ENCODE results near the gene EMILIN2.

Gene EMILIN2

DNA sequence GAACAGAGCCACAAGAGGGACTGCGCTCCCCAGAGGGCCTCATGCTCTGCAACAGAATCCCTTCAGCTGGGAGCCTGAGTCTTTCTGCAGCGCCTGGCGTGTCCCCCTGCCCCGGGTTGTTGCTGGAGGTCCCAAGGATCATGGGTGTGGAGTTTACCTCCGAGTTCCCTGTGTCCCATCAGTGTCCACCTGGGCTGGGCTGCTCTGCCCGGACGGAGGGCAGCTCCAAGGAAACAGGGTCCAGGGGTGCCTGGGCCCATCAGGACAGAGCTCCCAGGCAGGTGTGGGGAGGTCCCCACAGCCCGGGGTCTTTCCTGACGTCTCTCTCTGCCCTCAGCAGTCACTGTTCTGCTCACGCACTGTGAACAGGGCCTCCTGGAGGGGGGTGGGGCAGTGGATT, 63.5 kb downstream of the EMILIN2 start:
- Histone ChIP-seq H2BK15ac (ENCODE audit: low read depth, poor library complexity, severe bottlenecking) (no peak overlapping the region), H2BK5ac (ENCODE audit: low read depth, low read length, poor library complexity, severe bottlenecking) (no peak overlapping the region), H3K79me1 (replicated peaks; ENCODE audit: low read length, poor library complexity, severe bottlenecking) (peaks cover 8% of the 10 kb centered on the region), H3K9ac (ENCODE audit: low read length) (no peak overlapping the region), H3K36me3 (ENCODE audit: control insufficient read depth in 1 of 2, insufficient read depth in 2 of 2, low read depth in 1 of 2, low read length in 2 of 2) (peaks cover 42 to 61% of the 10 kb centered on the region in 2 experiments), H2AFZ (ENCODE audit: low read depth, low read length) (no peak overlapping the region), H3K23ac (ENCODE audit: low read length in 2 of 2) (no peak overlapping the region), H4K91ac (ENCODE audit: low read length) (no peak overlapping the region), H2BK12ac (ENCODE audit: low read length in 2 of 2) (no peak overlapping the region), H2BK120ac (ENCODE audit: low read depth, low read length) (no peak overlapping the region), H3K18ac (ENCODE audit: low read depth in 1 of 2, low read length in 2 of 2) (no peak overlapping the region), H3K14ac (ENCODE audit: low read length in 2 of 2) (no peak overlapping the region), H4K8ac (ENCODE audit: low read length) (no peak overlapping the region), H3K4me3 (ENCODE audit: insufficient read depth in 1 of 2, low read depth in 1 of 2, low read length in 2 of 2) (no peak overlapping the region), H2AK5ac (ENCODE audit: low read length, severe bottlenecking) (no peak overlapping the region), H3K27ac (ENCODE audit: low read length, poor library complexity, severe bottlenecking) (no peak overlapping the region), H3K27me3 (ENCODE audit: control insufficient read depth in 1 of 2, insufficient read depth in 1 of 2, low read length in 2 of 2) (peaks cover 0 to 15% of the 10 kb centered on the region in 2 experiments), H3K4me2 (ENCODE audit: low read length, poor library complexity, severe bottlenecking) (no peak overlapping the region), H3K4me1 (ENCODE audit: control insufficient read depth, insufficient read depth, low read depth, low read length) (peaks cover 36% of the 10 kb centered on the region), H3K9me3 (ENCODE audit: control insufficient read depth, low read length) (no peaks in the 10 kb centered on the region), H3K4ac (ENCODE audit: low read depth in 1 of 2, low read length in 2 of 2) (no peak overlapping the region)
- DNase-seq = no peak
- WGBS = 97% methylated on average over 10 of the region's 10 CpGs

GRCh38 chr18:2910751-2911425, 64.1 kb downstream of the EMILIN2 start:
- no peak overlapping the region for H3K4me3 ChIP-seq (ENCODE audit: insufficient read depth in 1 of 2, low read depth in 1 of 2, low read length in 2 of 2)
- H3K27ac ChIP-seq (ENCODE audit: low read length, poor library complexity, severe bottlenecking) = no peak overlapping the region
- H3K4me2 ChIP-seq (ENCODE audit: low read length, poor library complexity, severe bottlenecking) = no peak overlapping the region
- no peak overlapping the region for H3K18ac ChIP-seq (ENCODE audit: low read depth in 1 of 2, low read length in 2 of 2)
- peaks cover 43 to 65% of the 10 kb centered on the region in 2 experiments for H3K36me3 ChIP-seq (ENCODE audit: control insufficient read depth in 1 of 2, insufficient read depth in 2 of 2, low read depth in 1 of 2, low read length in 2 of 2)
- no peak overlapping the region for H4K8ac ChIP-seq (ENCODE audit: low read length)
- no peak overlapping the region for H2AFZ ChIP-seq (ENCODE audit: low read depth, low read length)
- no peak overlapping the region for H4K91ac ChIP-seq (ENCODE audit: low read length)
- H2BK120ac ChIP-seq (ENCODE audit: low read depth, low read length) = no peak overlapping the region
- H3K27me3 ChIP-seq (ENCODE audit: control insufficient read depth in 1 of 2, insufficient read depth in 1 of 2, low read length in 2 of 2) = peaks cover 0 to 11% of the 10 kb centered on the region in 2 experiments
- peaks cover 35% of the 10 kb centered on the region for H3K4me1 ChIP-seq (ENCODE audit: control insufficient read depth, insufficient read depth, low read depth, low read length)
- no peaks in the 10 kb centered on the region for H3K9me3 ChIP-seq (ENCODE audit: control insufficient read depth, low read length)
- DNase-seq = no peak
- H3K4ac ChIP-seq (ENCODE audit: low read depth in 1 of 2, low read length in 2 of 2) = no peak overlapping the region
- H3K79me1 ChIP-seq (replicated peaks; ENCODE audit: low read length, poor library complexity, severe bottlenecking) = peaks cover 9% of the 10 kb centered on the region
- H3K9ac ChIP-seq (ENCODE audit: low read length) = no peak overlapping the region
- H3K14ac ChIP-seq (ENCODE audit: low read length in 2 of 2) = no peak overlapping the region
- H3K23ac ChIP-seq (ENCODE audit: low read length in 2 of 2) = no peak overlapping the region
- H2AK5ac ChIP-seq (ENCODE audit: low read length, severe bottlenecking) = no peak overlapping the region
- no peak overlapping the region for H2BK15ac ChIP-seq (ENCODE audit: low read depth, poor library complexity, severe bottlenecking)
- H2BK12ac ChIP-seq (ENCODE audit: low read length in 2 of 2) = no peak overlapping the region
- no peak overlapping the region for H2BK5ac ChIP-seq (ENCODE audit: low read depth, low read length, poor library complexity, severe bottlenecking)
- 97% methylated on average over 13 of the region's 13 CpGs for WGBS

DNA sequence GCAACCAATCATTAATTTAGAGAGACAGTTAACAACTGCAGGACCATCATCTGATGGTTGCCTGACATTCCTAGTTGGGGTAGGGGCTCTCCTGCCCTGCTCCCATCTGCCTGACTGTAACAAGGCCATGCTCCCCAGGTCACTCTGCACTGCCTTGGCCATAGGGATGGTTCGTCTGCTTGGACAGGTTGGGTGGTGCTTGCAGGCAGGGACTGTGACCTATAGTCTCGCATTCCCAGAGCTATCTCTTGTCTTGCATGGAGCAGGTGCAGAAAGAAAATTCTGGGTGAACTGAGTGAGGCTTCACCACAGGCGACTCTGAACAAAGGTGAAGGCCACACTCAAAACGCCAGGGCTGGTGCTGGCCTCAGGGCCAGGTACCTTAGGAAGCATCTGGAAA, 64.7 kb downstream of the EMILIN2 start:
- Histone ChIP-seq H4K8ac (ENCODE audit: low read length) (no peak overlapping the region), H2BK12ac (ENCODE audit: low read length in 2 of 2) (no peak overlapping the region), H3K14ac (ENCODE audit: low read length in 2 of 2) (no peak overlapping the region), H3K9me3 (ENCODE audit: control insufficient read depth, low read length) (no peaks in the 10 kb centered on the region), H4K91ac (ENCODE audit: low read length) (no peak overlapping the region), H3K4ac (ENCODE audit: low read depth in 1 of 2, low read length in 2 of 2) (no peak overlapping the region), H3K27me3 (ENCODE audit: control insufficient read depth in 1 of 2, insufficient read depth in 1 of 2, low read length in 2 of 2) (peaks cover 0 to 9% of the 10 kb centered on the region in 2 experiments), H2BK120ac (ENCODE audit: low read depth, low read length) (no peak overlapping the region), H3K4me3 (ENCODE audit: insufficient read depth in 1 of 2, low read depth in 1 of 2, low read length in 2 of 2) (no peak overlapping the region), H3K23ac (ENCODE audit: low read length in 2 of 2) (no peak overlapping the region), H3K27ac (ENCODE audit: low read length, poor library complexity, severe bottlenecking) (no peak overlapping the region), H2BK5ac (ENCODE audit: low read depth, low read length, poor library complexity, severe bottlenecking) (no peak overlapping the region), H2AFZ (ENCODE audit: low read depth, low read length) (no peak overlapping the region), H3K18ac (ENCODE audit: low read depth in 1 of 2, low read length in 2 of 2) (no peak overlapping the region), H3K4me2 (ENCODE audit: low read length, poor library complexity, severe bottlenecking) (no peak overlapping the region), H3K4me1 (ENCODE audit: control insufficient read depth, insufficient read depth, low read depth, low read length) (peaks cover 34% of the 10 kb centered on the region), H3K79me1 (replicated peaks; ENCODE audit: low read length, poor library complexity, severe bottlenecking) (peaks cover 11% of the 10 kb centered on the region), H2AK5ac (ENCODE audit: low read length, severe bottlenecking) (no peak overlapping the region), H3K9ac (ENCODE audit: low read length) (no peak overlapping the region), H3K36me3 (ENCODE audit: control insufficient read depth in 1 of 2, insufficient read depth in 2 of 2, low read depth in 1 of 2, low read length in 2 of 2) (peaks cover 43 to 71% of the 10 kb centered on the region in 2 experiments), H2BK15ac (ENCODE audit: low read depth, poor library complexity, severe bottlenecking) (no peak overlapping the region)
- 98% methylated on average over 4 of the region's 4 CpGs for whole genome bisulfite sequencing
- no peak for DNase-seq

DNA sequence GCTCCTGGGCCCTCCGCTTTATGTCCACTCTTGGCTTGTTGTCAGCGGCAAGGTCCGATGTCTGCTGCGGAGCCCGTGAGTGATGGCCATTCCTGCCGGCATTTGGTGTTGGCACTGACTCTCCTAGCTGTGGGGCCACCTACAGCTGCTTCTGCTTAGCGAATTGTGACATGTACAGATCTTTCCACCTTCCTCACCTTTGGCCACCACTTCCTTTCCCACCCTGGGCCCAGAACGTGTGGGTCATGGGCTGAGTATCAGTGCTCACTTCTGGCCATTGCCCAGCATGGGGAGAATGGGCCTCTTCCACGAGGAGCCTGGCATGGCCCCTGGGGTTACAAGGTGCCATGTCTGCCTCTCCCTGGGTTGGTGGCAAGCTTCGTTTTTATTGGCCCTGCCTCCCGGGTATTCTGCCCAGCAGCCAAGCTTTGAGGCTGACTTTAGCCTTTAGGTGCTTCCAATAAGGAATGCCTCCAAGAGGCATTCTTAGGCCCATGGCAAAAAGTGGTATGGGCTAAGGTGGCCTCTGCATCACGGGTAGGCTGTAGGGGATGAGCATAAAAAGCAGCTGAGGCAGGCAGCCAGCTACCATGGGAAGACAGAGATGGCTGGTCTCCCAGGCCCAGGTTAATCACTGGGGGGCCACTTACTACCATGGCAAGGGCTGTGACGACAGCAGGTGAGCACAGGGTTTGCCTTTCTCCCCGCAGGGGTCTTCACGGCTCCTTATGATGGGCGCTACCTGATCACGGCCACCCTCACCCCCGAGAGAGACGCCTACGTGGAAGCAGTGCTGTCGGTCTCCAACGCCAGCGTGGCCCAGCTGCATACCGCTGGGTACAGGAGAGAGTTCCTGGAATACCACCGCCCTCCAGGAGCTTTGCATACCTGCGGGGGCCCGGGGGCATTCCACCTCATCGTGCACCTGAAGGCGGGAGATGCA, 65.8 kb downstream of the EMILIN2 start:
- Histone ChIP-seq H3K14ac (ENCODE audit: low read length in 2 of 2) (no peak overlapping the region), H3K9ac (ENCODE audit: low read length) (no peak overlapping the region), H3K4ac (ENCODE audit: low read depth in 1 of 2, low read length in 2 of 2) (no peak overlapping the region), H3K4me1 (ENCODE audit: control insufficient read depth, insufficient read depth, low read depth, low read length) (peaks cover 31% of the 10 kb centered on the region), H2BK15ac (ENCODE audit: low read depth, poor library complexity, severe bottlenecking) (no peak overlapping the region), H3K79me1 (replicated peaks; ENCODE audit: low read length, poor library complexity, severe bottlenecking) (peaks cover 11% of the 10 kb centered on the region), H3K27ac (ENCODE audit: low read length, poor library complexity, severe bottlenecking) (no peak overlapping the region), H3K27me3 (ENCODE audit: control insufficient read depth in 1 of 2, insufficient read depth in 1 of 2, low read length in 2 of 2) (peaks cover 0 to 2% of the 10 kb centered on the region in 2 experiments), H3K4me2 (ENCODE audit: low read length, poor library complexity, severe bottlenecking) (no peak overlapping the region), H3K18ac (ENCODE audit: low read depth in 1 of 2, low read length in 2 of 2) (no peak overlapping the region), H2BK5ac (ENCODE audit: low read depth, low read length, poor library complexity, severe bottlenecking) (no peak overlapping the region), H3K4me3 (ENCODE audit: insufficient read depth in 1 of 2, low read depth in 1 of 2, low read length in 2 of 2) (no peak overlapping the region), H2AFZ (ENCODE audit: low read depth, low read length) (no peak overlapping the region), H2BK12ac (ENCODE audit: low read length in 2 of 2) (no peak overlapping the region), H2BK120ac (ENCODE audit: low read depth, low read length) (no peak overlapping the region), H4K91ac (ENCODE audit: low read length) (no peak overlapping the region), H3K9me3 (ENCODE audit: control insufficient read depth, low read length) (no peaks in the 10 kb centered on the region), H2AK5ac (ENCODE audit: low read length, severe bottlenecking) (no peak overlapping the region), H3K23ac (ENCODE audit: low read length in 2 of 2) (no peak overlapping the region), H3K36me3 (ENCODE audit: control insufficient read depth in 1 of 2, insufficient read depth in 2 of 2, low read depth in 1 of 2, low read length in 2 of 2) (peaks cover 45 to 79% of the 10 kb centered on the region in 2 experiments), H4K8ac (ENCODE audit: low read length) (no peak overlapping the region)
- DNase-seq = no peak
- 95% methylated on average over 28 of the region's 29 CpGs for WGBS

Data from mesenchymal stem cell (in vitro differentiated cells and primary cell).